ENCODE data around the gene DNAJC6. TPM values are rescaled to one million over a fixed set of nuclear protein-coding genes. Genes with fewer than 3 reads are reported as not detected.

Gene DNAJC6
- total RNA-seq, 2 donors from 2014 or later = 1.8 to 2.4 TPM

GRCh38 chr1:65344171-65344814, 35.0 kb downstream of the DNAJC6 start:
- no peaks in the 10 kb centered on the region for H3K4me1 Mint-ChIP-seq
- DNase-seq (no peak), ATAC-seq (no peak)
- H3K9me3 ChIP-seq (ENCODE audit: control insufficient read depth, low read length, poor library complexity, severe bottlenecking) = no peaks in the 10 kb centered on the region
- no peak overlapping the region for H3K4me3 Mint-ChIP-seq
- no peaks in the 10 kb centered on the region for H3K27me3 Mint-ChIP-seq
- H3K36me3 Mint-ChIP-seq (ENCODE audit: low read depth) = no peaks in the 10 kb centered on the region
- H3K27ac Mint-ChIP-seq = no peak overlapping the region

GRCh38 chr1:65346190-65346589, 36.8 kb downstream of the DNAJC6 start:
- Mint-ChIP-seq H3K36me3 (ENCODE audit: low read depth) (no peaks in the 10 kb centered on the region), H3K27ac (no peak overlapping the region), H3K27me3 (no peaks in the 10 kb centered on the region), H3K4me3 (no peak overlapping the region), H3K4me1 (no peaks in the 10 kb centered on the region)
- ATAC-seq = no peak
- H3K9me3 ChIP-seq (ENCODE audit: control insufficient read depth, low read length, poor library complexity, severe bottlenecking) = no peaks in the 10 kb centered on the region
- DNase-seq = no peak

GRCh38 chr1:65355031-65355712, 45.8 kb downstream of the DNAJC6 start:
- Mint-ChIP-seq H3K36me3 (ENCODE audit: low read depth) (no peaks in the 10 kb centered on the region), H3K4me3 (no peak overlapping the region), H3K27ac (no peak overlapping the region), H3K4me1 (no peaks in the 10 kb centered on the region), H3K27me3 (no peaks in the 10 kb centered on the region)
- H3K9me3 ChIP-seq (ENCODE audit: control insufficient read depth, low read length, poor library complexity, severe bottlenecking) = no peaks in the 10 kb centered on the region
- ATAC-seq (no peak), DNase-seq (no peak)

GRCh38 chr1:65357291-65357960, 48.1 kb downstream of the DNAJC6 start:
- ATAC-seq (no peak), DNase-seq (no peak)
- no peaks in the 10 kb centered on the region for H3K9me3 ChIP-seq (ENCODE audit: control insufficient read depth, low read length, poor library complexity, severe bottlenecking)
- Mint-ChIP-seq H3K4me1 (no peaks in the 10 kb centered on the region), H3K27ac (no peak overlapping the region), H3K36me3 (ENCODE audit: low read depth) (no peaks in the 10 kb centered on the region), H3K4me3 (no peak overlapping the region), H3K27me3 (no peaks in the 10 kb centered on the region)

GRCh38 chr1:65359888-65360287, 50.5 kb downstream of the DNAJC6 start:
- no peak for ATAC-seq
- H3K9me3 ChIP-seq (ENCODE audit: control insufficient read depth, low read length, poor library complexity, severe bottlenecking) = no peaks in the 10 kb centered on the region
- Mint-ChIP-seq H3K27me3 (no peaks in the 10 kb centered on the region), H3K4me3 (no peak overlapping the region), H3K36me3 (ENCODE audit: low read depth) (no peaks in the 10 kb centered on the region), H3K4me1 (no peaks in the 10 kb centered on the region), H3K27ac (no peak overlapping the region)
- no peak for DNase-seq

GRCh38 chr1:65360648-65361047, 51.3 kb downstream of the DNAJC6 start:
- ATAC-seq = no peak
- H3K36me3 Mint-ChIP-seq (ENCODE audit: low read depth) = no peaks in the 10 kb centered on the region
- H3K27me3 Mint-ChIP-seq = no peaks in the 10 kb centered on the region
- no peak overlapping the region for H3K4me3 Mint-ChIP-seq
- no peak for DNase-seq
- no peaks in the 10 kb centered on the region for H3K4me1 Mint-ChIP-seq
- no peaks in the 10 kb centered on the region for H3K9me3 ChIP-seq (ENCODE audit: control insufficient read depth, low read length, poor library complexity, severe bottlenecking)
- H3K27ac Mint-ChIP-seq = no peak overlapping the region

- Mint-ChIP-seq H3K4me1 (no peaks in the 10 kb centered on the region), H3K27me3 (no peaks in the 10 kb centered on the region), H3K27ac (no peak overlapping the region), H3K36me3 (ENCODE audit: low read depth) (no peaks in the 10 kb centered on the region), H3K4me3 (no peak overlapping the region)
- no peak for ATAC-seq
- no peak for DNase-seq
- no peaks in the 10 kb centered on the region for H3K9me3 ChIP-seq (ENCODE audit: control insufficient read depth, low read length, poor library complexity, severe bottlenecking)
Measured at GRCh38 chr1:65362545-65362944, 53.2 kb downstream of the DNAJC6 start.

GRCh38 chr1:65363484-65363883, 54.1 kb downstream of the DNAJC6 start:
- H3K4me1 Mint-ChIP-seq = no peaks in the 10 kb centered on the region
- H3K9me3 ChIP-seq (ENCODE audit: control insufficient read depth, low read length, poor library complexity, severe bottlenecking) = no peaks in the 10 kb centered on the region
- ATAC-seq (no peak), DNase-seq (no peak)
- no peak overlapping the region for H3K27ac Mint-ChIP-seq
- no peak overlapping the region for H3K4me3 Mint-ChIP-seq
- no peaks in the 10 kb centered on the region for H3K27me3 Mint-ChIP-seq
- H3K36me3 Mint-ChIP-seq (ENCODE audit: low read depth) = no peaks in the 10 kb centered on the region

- ATAC-seq = no peak
- H3K27me3 Mint-ChIP-seq = no peaks in the 10 kb centered on the region
- no peaks in the 10 kb centered on the region for H3K4me1 Mint-ChIP-seq
Measured at GRCh38 chr1:65368403-65368802, 59.1 kb downstream of the DNAJC6 start.

GRCh38 chr1:65371544-65371943, 62.2 kb downstream of the DNAJC6 start:
- Mint-ChIP-seq H3K4me1 (no peaks in the 10 kb centered on the region), H3K36me3 (ENCODE audit: low read depth) (peaks cover 2% of the 10 kb centered on the region), H3K4me3 (no peak overlapping the region), H3K27me3 (no peaks in the 10 kb centered on the region), H3K27ac (no peak overlapping the region)
- DNase-seq (no peak), ATAC-seq (no peak)
- no peaks in the 10 kb centered on the region for H3K9me3 ChIP-seq (ENCODE audit: control insufficient read depth, low read length, poor library complexity, severe bottlenecking)

More at GRCh38 chr1:65368403-65368802, 59.1 kb downstream of the DNAJC6 start:
- no peak for DNase-seq
- no peaks in the 10 kb centered on the region for H3K9me3 ChIP-seq (ENCODE audit: control insufficient read depth, low read length, poor library complexity, severe bottlenecking)
- no peak overlapping the region for H3K4me3 Mint-ChIP-seq
- no peaks in the 10 kb centered on the region for H3K36me3 Mint-ChIP-seq (ENCODE audit: low read depth)
- no peak overlapping the region for H3K27ac Mint-ChIP-seq

GRCh38 chr1:65372557-65372956, 63.2 kb downstream of the DNAJC6 start:
- H3K27ac Mint-ChIP-seq = no peak overlapping the region

GRCh38 chr1:65377496-65378246, 68.3 kb downstream of the DNAJC6 start:
- Mint-ChIP-seq H3K36me3 (ENCODE audit: low read depth) (peaks cover 6% of the 10 kb centered on the region), H3K4me3 (no peak overlapping the region), H3K27me3 (no peaks in the 10 kb centered on the region), H3K27ac (no peak overlapping the region), H3K4me1 (no peaks in the 10 kb centered on the region)
- DNase-seq (no peak), ATAC-seq (no peak)
- no peaks in the 10 kb centered on the region for H3K9me3 ChIP-seq (ENCODE audit: control insufficient read depth, low read length, poor library complexity, severe bottlenecking)

More at GRCh38 chr1:65372557-65372956, 63.2 kb downstream of the DNAJC6 start:
- no peak overlapping the region for H3K4me3 Mint-ChIP-seq
- no peak for DNase-seq
- H3K4me1 Mint-ChIP-seq = no peaks in the 10 kb centered on the region
- no peaks in the 10 kb centered on the region for H3K27me3 Mint-ChIP-seq
- peaks cover 2% of the 10 kb centered on the region for H3K36me3 Mint-ChIP-seq (ENCODE audit: low read depth)
- H3K9me3 ChIP-seq (ENCODE audit: control insufficient read depth, low read length, poor library complexity, severe bottlenecking) = no peaks in the 10 kb centered on the region
- ATAC-seq = no peak

GRCh38 chr1:65378247-65378946, 69.1 kb downstream of the DNAJC6 start:
- Mint-ChIP-seq H3K4me3 (no peak overlapping the region), H3K27ac (no peak overlapping the region), H3K36me3 (ENCODE audit: low read depth) (peaks cover 6% of the 10 kb centered on the region), H3K27me3 (no peaks in the 10 kb centered on the region), H3K4me1 (no peaks in the 10 kb centered on the region)
- no peaks in the 10 kb centered on the region for H3K9me3 ChIP-seq (ENCODE audit: control insufficient read depth, low read length, poor library complexity, severe bottlenecking)
- DNase-seq (no peak), ATAC-seq (no peak)
